Activated CD8-positive, alpha-beta T cell treated with anti-CD3 and anti-CD28 coated beads for 36 hours (primary cell): ENCODE measurements around the gene MICAL3. TPM values are rescaled to one million over a fixed set of nuclear protein-coding genes. Genes with fewer than 3 reads are reported as not detected.

Experiments used
- ATAC-seq: fragments of 200-7000 bp; cut with Tn5 transposase; one replicate; pipeline ENCODE4 v1.10.0; 2021; ENCODE audit warnings: mild to moderate bottlenecking, moderate library complexity
- CTCF ChIA-PET: fragments of 350-600 bp; sonication (Branson Sonifier 250); formaldehyde crosslinking; loops from one replicate; lab custom pipeline; 2021; ENCODE audit warnings: antibody characterized with exemption; lab: Charles Lee
- POLR2A ChIA-PET: fragments of 350-600 bp; sonication (Branson Sonifier 250); formaldehyde crosslinking; loops from one replicate; lab custom pipeline; 2021; ENCODE audit warnings: antibody characterized with exemption; lab: Charles Lee
- DNase-seq: peaks from one replicate; pipeline ENCODE4 v3.0.0-alpha.2; 2020
- H3K27ac Mint-ChIP-seq: one replicate; pipeline ENCODE4 v1.8.0; 2021; ENCODE audit warnings: mild to moderate bottlenecking, mixed read lengths
- H3K27me3 Mint-ChIP-seq: one replicate; pipeline ENCODE4 v1.8.0; 2021; ENCODE audit warnings: mixed read lengths
- H3K36me3 Mint-ChIP-seq: one replicate; pipeline ENCODE4 v1.8.0; 2021; ENCODE audit warnings: low read depth, mixed read lengths
- H3K4me1 Mint-ChIP-seq: one replicate; pipeline ENCODE4 v1.8.0; 2021; ENCODE audit warnings: low read depth, mixed read lengths
- H3K4me3 Mint-ChIP-seq: one replicate; pipeline ENCODE4 v1.8.0; 2021; ENCODE audit warnings: mild to moderate bottlenecking, moderate library complexity, mixed read lengths
- H3K9me3 Mint-ChIP-seq: one replicate; pipeline ENCODE4 v1.8.0; 2021; ENCODE audit warnings: mixed read lengths
- CTCF ChIP-seq: fragments of 200-600 bp; IDR thresholded peaks from one replicate; pipeline ENCODE4 v1.8.0; 2022; ENCODE audit warnings: antibody characterized with exemption, mild to moderate bottlenecking
- intact Hi-C: fragments of 100-400 bp; cut with micrococcal nuclease; formaldehyde crosslinking; loops from one replicate; pipeline ENCODE4 v1.10.0; 2022
- total RNA-seq, 2 experiments: library from RNA; stranded (reverse); gene quantifications; one replicate each; pipeline ENCODE4 v1.2.3, GENCODE V29; 2021

MICAL3 gene
- total RNA-seq, 2 experiments from 2014 or later: 31.6 to 32.4 TPM

DNA sequence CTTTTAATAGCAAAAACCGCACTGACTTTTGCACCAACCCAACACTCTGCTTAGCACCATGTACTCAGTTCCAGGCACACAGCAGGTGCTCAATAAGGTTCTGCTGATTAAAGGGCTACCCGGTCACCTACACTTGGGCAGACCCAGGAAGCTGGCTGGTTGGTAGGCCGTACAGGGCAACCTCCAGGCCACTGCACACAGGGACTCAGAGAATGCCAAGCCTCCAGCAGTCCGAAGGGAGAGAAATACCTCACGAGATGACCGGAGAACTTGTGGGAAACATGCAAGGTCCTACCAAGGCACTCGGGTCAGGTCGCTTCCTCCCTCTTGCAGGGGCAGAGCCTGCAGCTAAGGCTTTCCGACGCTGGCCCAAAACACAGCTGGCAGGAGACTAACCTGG is 109.2 kb downstream of the MICAL3 start:
- Mint-ChIP-seq H3K27me3 (no peaks in the 10 kb centered on the region), H3K27ac (no peak overlapping the region), H3K4me1 (no peaks in the 10 kb centered on the region), H3K4me3 (no peak overlapping the region), H3K9me3 (no peaks in the 10 kb centered on the region), H3K36me3 (peaks cover 1% of the 10 kb centered on the region)
- DNase-seq: no peak
- TF ChIP-seq CTCF: no peak
- ChIA-PET POLR2A (no interaction called here), CTCF (no interaction called here)
- intact Hi-C loops: no loop called here
- no peak for ATAC-seq

GRCh38 chr22:17914474-17914873 is 109.9 kb downstream of the MICAL3 start:
- no peaks in the 10 kb centered on the region for H3K9me3 Mint-ChIP-seq
- H3K4me3 Mint-ChIP-seq: no peak overlapping the region
- no peak for DNase-seq
- ChIA-PET POLR2A (no interaction called here), CTCF (no interaction called here)
- ATAC-seq: no peak
- H3K27ac Mint-ChIP-seq: no peak overlapping the region
- no peaks in the 10 kb centered on the region for H3K27me3 Mint-ChIP-seq
- no peaks in the 10 kb centered on the region for H3K4me1 Mint-ChIP-seq
- no peak for TF ChIP-seq CTCF
- H3K36me3 Mint-ChIP-seq: peaks cover 1% of the 10 kb centered on the region
- intact Hi-C loops: no loop called here

DNA sequence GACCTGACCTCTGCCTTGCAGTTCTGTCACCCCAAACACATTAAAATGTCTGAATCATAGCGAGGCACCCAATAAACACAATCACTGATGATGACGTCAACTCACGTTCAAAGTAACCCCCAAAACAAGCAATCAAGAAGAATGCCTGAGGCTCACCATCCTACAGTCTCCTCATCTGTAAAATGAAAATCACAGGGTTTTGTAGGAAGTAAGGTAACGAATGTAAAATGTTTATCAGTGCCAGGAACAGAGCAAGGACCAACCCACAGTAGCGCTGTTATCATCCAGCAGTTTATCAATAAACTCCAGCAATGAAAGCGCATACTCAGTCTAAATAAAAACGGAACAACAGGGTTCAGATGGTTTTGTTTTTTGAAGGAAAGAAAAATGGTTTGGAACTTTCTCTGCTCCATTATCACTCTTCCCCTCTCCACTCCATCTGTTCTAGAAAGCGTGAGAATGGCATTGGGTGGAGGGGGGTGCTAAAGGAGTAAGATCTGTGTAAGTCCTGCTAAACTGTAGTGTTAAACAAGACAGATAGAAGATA is 110.5 kb downstream of the MICAL3 start:
- no peak for TF ChIP-seq CTCF
- ChIA-PET CTCF (no interaction called here), POLR2A (no interaction called here)
- Mint-ChIP-seq H3K4me3 (no peak overlapping the region), H3K27me3 (no peaks in the 10 kb centered on the region), H3K4me1 (no peaks in the 10 kb centered on the region), H3K9me3 (no peaks in the 10 kb centered on the region), H3K36me3 (peaks cover 1% of the 10 kb centered on the region), H3K27ac (no peak overlapping the region)
- intact Hi-C loops: no loop called here
- ATAC-seq (no peak), DNase-seq (no peak)

- ChIA-PET POLR2A (no interaction called here), CTCF (no interaction called here)
- intact Hi-C loops: no loop called here
Observed at GRCh38 chr22:17912945-17913721, 111.2 kb downstream of the MICAL3 start.

More at GRCh38 chr22:17912945-17913721, 111.2 kb downstream of the MICAL3 start:
- ATAC-seq (no peak), DNase-seq (no peak)
- Mint-ChIP-seq H3K36me3 (peaks cover 1% of the 10 kb centered on the region), H3K4me1 (no peaks in the 10 kb centered on the region), H3K9me3 (no peaks in the 10 kb centered on the region), H3K27ac (no peak overlapping the region), H3K27me3 (no peaks in the 10 kb centered on the region), H3K4me3 (no peak overlapping the region)
- no peak for TF ChIP-seq CTCF
